Hypothalamus (tissue), 51 donors: ENCODE results near the gene KIAA0408.
A peak's percentile ranks its signal among the peaks of the same experiment; 100 is the strongest.
"Not testable (repeated sequence)": the region's sequence is repeated elsewhere in the genome, so short reads cannot be mapped to it uniquely, and the experiment has no call there.

Source experiments
- DNase-seq, 51 donors: peaks; one replicate each; lab custom pipeline; 2025; lab: John Stamatoyannopoulos, UW

KIAA0408 gene

DNA sequence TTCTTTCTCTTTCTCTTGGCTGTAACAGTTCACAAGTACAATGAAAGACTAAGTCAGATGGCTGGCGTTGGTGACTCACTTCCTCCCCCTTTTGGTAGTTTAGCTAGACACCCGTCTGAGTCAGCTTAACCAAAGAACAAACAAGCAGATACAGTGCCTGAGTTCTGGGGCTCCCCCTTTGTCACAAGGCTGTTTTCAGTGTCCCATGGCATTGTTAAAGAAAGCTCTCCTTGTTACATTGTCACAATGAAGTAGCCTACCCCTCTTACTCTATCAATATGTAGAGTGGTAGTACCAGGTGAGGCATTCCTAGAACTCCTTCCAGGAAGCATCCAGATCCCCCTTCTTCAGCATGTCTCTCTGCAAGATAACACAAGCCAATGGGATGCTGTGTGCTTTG lies 38.6 kb downstream of the KIAA0408 start:
- peak in 21 of 51 donors; percentile 1 to 53 (median 15) for DNase-seq

DNA sequence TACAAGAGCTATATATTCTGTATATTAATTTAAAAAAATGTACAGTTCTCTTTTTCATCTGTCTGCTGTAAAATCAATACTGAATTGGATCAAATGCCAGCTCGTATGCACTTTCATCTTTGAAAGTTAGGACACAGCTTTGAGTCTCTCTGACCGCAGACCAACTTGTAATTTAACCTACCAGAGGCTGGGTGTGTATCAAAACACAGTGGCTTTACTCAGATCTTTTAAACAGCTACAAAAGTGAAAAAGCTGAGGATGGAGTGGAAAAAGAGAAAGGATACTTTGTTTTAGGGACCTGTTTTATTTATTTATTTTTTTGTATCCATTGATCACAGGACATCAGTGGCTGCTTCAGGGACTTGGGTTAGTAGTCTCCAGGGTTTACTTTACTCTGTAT lies 44.1 kb downstream of the KIAA0408 start:
- no peak for DNase-seq

DNA sequence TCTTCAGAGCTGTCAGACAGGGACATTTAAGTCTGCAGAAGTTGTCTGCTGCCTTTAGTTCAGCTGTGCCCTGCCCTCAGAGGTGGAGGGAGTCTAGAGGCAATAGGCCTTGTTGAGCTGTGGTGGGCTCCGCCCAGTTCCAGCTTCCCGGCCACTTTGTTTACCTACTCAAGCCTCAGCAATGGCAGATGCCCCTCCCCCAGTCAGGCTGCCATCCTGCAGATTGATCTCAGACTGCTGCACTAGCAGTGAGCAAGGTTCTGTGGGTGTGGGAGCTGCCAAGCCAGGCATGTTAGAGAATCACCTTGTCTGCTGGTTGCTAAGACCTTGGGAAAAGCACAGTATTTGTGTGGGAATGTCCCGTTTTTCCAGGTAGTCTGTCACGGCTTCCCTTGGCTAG lies 46.1 kb downstream of the KIAA0408 start:
- DNase-seq = not testable (repeated sequence)

DNA sequence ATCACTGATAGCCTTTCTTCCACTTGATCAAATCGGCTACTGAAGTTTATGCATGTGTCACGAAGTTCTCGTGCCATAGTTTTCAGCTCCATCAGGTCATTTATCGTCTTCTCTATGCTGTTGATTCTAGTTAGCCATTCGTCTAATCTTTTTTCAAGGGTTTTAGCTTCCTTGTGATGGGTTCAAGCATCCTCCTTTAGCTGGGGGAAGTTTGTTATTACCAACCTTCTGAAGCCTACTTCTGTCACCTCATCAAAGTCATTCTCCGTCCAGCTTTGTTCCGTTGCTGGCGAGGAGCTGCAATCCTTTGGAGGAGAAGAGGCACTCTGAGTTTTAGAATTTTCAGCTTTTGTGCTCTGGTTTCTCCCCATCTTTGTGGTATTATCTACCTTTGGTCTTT lies 47.2 kb downstream of the KIAA0408 start:
- DNase-seq = not testable (repeated sequence)
